Adrenal gland (tissue), 12 donors: ENCODE results near the gene PNPLA8. TPM values are rescaled to one million over a fixed set of nuclear protein-coding genes. Genes with fewer than 3 reads are reported as not detected.

Experiments used
- DNase-seq, 7 donors: peaks; one replicate each; pipeline ENCODE4 v3.0.0-alpha.2; 2019 to 2020
- H3K27ac ChIP-seq, 5 donors: fragments of 200-600 bp; sonication (generic) in 4 of 5; 1 replicate in 3 of 5; 2 replicates in 2 of 5; pipeline versions ENCODE4 v1.5.1 to v1.8.0; 2016 to 2020; ENCODE audit warnings: mild to moderate bottlenecking in 1 of 5
- H3K27me3 ChIP-seq: fragments of 200-600 bp; 2 replicates; pipeline ENCODE4 v1.8.0; 2021
- H3K36me3 ChIP-seq, 2 donors: fragments of 200-600 bp; replicated peaks in 1 of 2; 1 replicate in 1 of 2; 2 replicates in 1 of 2; pipeline versions ENCODE4 v1.5.1 to v1.8.0; 2018 to 2022
- H3K4me1 ChIP-seq, 2 donors: fragments of 200-600 bp; replicated peaks in 1 of 2; 1 replicate in 1 of 2; 2 replicates in 1 of 2; pipeline versions ENCODE4 v1.5.1 to v1.8.0; 2018 to 2021
- H3K4me3 ChIP-seq, 4 donors: fragments of 200-600 bp; sonication (generic) in 3 of 4; one replicate each; pipeline ENCODE4 v1.5.1; 2016 to 2018
- H3K9me3 ChIP-seq, 3 donors: fragments of 200-600 bp; sonication (generic) in 1 of 3; replicated peaks in 1 of 3; 1 replicate in 2 of 3; 2 replicates in 1 of 3; pipeline versions ENCODE4 v1.5.1 to v1.8.0; 2016 to 2021
- POLR2A ChIP-seq, 2 donors: fragments of 450-650 bp; IDR thresholded peaks; one replicate each; pipeline ENCODE4 v1.6.1; 2017; ENCODE audit warnings: antibody characterized with exemption in 2 of 2, mild to moderate bottlenecking in 2 of 2, moderate library complexity in 1 of 2
- WGBS, 4 donors: extraction: QIAGEN DNeasy Blood & Tissue Kit in 2 of 4; methylation state at CpG; one replicate each; pipeline versions ENCODE4 v1.1.5 to v1.1.7; 2013 to 2017; 5-methylcytosine and 5-hydroxymethylcytosine counted together
- intact Hi-C, 2 donors: fragments of 100-400 bp; cut with DNase I; formaldehyde crosslinking; loops; one replicate each; pipeline versions ENCODE4 v1.14.1 to v1.15.0; 2022 to 2023
- polyA plus RNA-seq, 3 donors: library from polyadenylated mRNA; stranded (reverse); fragments of 200-250 nt in 2 of 3; fragments of 350-450 nt in 1 of 3; fragmentation: Illumina TruSeq in 1 of 3; extraction: RNeasy Lipid Tissue Mini Kit (QIAGEN cat#74804) in 1 of 3; gene quantifications; one replicate each; pipeline ENCODE4 v1.2.3, GENCODE V29; 2013 to 2014
- total RNA-seq, 9 donors: library from RNA; depleted of rRNA in 4 of 9; stranded (reverse); fragments of >200 nt in 4 of 9; fragments of 120-200 nt in 1 of 9; fragmentation: NEBNext Ultra II Directional in 1 of 9; extraction: Animal tissue kit (Norgen Biotek cat#: 25700) in 1 of 9; gene quantifications; one replicate each; pipeline versions ENCODE4 v1.1.0 to v1.2.4, GENCODE V29; 2013 to 2023
- TF ChIP-seq, protein P1 (sequence below), 6 experiments: fragments of 450-650 bp in 4 of 6; fragments of 200-600 bp in 2 of 6; sonication (generic) in 1 of 6; IDR thresholded peaks; 1 replicate in 5 of 6; 2 replicates in 1 of 6; pipeline versions ENCODE4 v1.5.1 to v1.8.0; 2016 to 2021; ENCODE audit warnings: antibody characterized with exemption in 6 of 6, mild to moderate bottlenecking in 2 of 6, moderate library complexity in 1 of 6
- donor health status: healthy with polysubstance abuse.
- donor health status: Bipolar disorder and iron deficiency.
- donor health status: DM: yes; HTN: yes; CAD: no.
- donor health status: DM: no; HTN: no; CAD: no.
- donor health status: DM: no; HTN: no; CAD: no.
- donor health status: DM: yes; HTN: yes; CAD: no.

The PNPLA8 gene
- total and polyA plus RNA-seq, 12 donors = 17.9 to 131 (median 50.5) TPM

DNA sequence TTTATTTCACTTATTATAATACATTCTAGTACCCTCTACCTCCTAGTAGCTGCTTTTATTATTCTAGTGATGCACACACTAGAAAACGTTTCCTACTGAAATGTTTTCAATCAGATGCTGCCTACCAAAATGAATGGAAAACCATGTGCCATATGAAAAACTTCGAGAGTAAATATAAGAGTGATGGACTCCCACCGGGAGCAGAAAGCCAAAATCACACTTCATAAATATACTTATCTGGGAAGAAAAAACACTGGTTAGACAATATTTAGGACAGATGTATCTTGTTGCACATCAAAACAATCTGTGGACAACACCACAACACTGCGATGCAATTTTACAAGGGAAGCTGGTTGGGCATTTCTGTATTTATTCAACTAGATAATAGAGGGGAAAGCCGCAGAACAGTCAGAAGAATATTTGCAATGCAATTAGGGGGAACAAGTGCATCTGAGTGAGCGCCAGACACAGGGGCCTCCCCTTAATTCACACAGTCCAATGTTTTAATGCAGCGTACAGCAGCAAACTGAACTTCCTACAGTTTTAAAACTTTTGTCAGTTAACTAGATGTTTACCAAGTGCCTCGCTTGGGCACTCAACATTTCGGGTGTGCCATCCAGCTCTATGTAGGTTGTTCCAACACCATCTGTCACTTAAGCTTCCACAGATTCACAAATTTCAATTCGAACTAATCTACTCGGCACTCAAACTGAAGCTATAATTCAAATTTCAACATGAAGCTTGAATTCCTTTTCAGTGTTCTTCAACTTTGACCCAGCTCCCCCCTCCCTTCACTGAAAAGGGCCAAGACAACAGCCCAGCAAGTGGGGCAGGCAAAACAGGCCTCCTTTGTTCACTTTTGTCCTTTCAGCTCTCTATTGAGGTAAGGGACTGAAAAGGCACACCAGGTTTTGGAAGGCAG is 77.1 kb downstream of the PNPLA8 start:
- Histone ChIP-seq H3K4me1 (peaks cover 15 to 55% of the 10 kb centered on the region in 2 donors), H3K36me3 (no peaks in the 10 kb centered on the region), H3K27me3 (no peaks in the 10 kb centered on the region), H3K9me3 (no peaks in the 10 kb centered on the region), H3K27ac (peak overlapping the region in 1 of 5 donors; percentile 15), H3K4me3 (no peak overlapping the region)
- TF ChIP-seq POLR2A (IDR thresholded peaks at IDR 0.05) = no peak
- TF ChIP-seq, protein P1, sequence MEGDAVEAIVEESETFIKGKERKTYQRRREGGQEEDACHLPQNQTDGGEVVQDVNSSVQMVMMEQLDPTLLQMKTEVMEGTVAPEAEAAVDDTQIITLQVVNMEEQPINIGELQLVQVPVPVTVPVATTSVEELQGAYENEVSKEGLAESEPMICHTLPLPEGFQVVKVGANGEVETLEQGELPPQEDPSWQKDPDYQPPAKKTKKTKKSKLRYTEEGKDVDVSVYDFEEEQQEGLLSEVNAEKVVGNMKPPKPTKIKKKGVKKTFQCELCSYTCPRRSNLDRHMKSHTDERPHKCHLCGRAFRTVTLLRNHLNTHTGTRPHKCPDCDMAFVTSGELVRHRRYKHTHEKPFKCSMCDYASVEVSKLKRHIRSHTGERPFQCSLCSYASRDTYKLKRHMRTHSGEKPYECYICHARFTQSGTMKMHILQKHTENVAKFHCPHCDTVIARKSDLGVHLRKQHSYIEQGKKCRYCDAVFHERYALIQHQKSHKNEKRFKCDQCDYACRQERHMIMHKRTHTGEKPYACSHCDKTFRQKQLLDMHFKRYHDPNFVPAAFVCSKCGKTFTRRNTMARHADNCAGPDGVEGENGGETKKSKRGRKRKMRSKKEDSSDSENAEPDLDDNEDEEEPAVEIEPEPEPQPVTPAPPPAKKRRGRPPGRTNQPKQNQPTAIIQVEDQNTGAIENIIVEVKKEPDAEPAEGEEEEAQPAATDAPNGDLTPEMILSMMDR (IDR thresholded peaks at IDR 0.05) = no peak
- 53 to 60% (median 58%) methylated on average over 11 of the region's 11 CpGs for whole genome bisulfite sequencing, 4 donors
- DNase-seq = no peak
- intact Hi-C loops = no loop called here

DNA sequence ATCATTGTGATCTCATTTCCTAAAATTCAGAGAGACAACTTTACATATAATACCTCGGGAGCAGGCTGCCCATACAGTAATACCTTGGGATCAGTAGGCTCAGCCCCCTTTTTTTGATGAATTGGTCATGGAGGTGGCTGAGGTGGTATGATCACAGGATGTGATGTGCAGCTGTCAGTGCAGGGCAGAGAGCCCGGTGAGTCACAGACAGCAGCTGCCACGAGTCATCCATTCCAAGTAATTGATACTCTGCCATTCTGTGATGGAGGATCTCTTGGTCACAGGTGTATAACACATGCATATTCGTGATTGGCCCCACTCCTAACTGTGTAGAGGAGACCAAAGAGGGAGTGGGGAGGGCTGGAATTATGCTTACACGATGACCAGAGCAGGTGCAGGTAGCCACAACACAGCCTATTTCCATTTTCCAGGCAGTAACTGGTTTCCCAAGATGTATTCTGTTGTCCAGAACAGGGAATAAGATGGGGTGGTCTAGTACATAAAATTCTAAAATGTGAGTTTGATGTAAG is 83.8 kb downstream of the PNPLA8 start:
- TF ChIP-seq, protein P1 (IDR thresholded peaks at IDR 0.05) = no peak
- no peak for TF ChIP-seq POLR2A (IDR thresholded peaks at IDR 0.05)
- Histone ChIP-seq H3K4me3 (no peak overlapping the region), H3K27ac (peak overlapping the region in 1 of 5 donors; percentile 5), H3K9me3 (no peaks in the 10 kb centered on the region), H3K27me3 (no peaks in the 10 kb centered on the region), H3K4me1 (peaks cover 0 to 20% of the 10 kb centered on the region in 2 donors), H3K36me3 (no peaks in the 10 kb centered on the region)
- intact Hi-C loops = no loop called here
- DNase-seq = peak in 3 of 7 donors; percentile 25 to 38 (median 29)
- WGBS, 4 donors = 44 to 54% (median 53%) methylated on average over 4 to 5 of the region's 5 CpGs

DNA sequence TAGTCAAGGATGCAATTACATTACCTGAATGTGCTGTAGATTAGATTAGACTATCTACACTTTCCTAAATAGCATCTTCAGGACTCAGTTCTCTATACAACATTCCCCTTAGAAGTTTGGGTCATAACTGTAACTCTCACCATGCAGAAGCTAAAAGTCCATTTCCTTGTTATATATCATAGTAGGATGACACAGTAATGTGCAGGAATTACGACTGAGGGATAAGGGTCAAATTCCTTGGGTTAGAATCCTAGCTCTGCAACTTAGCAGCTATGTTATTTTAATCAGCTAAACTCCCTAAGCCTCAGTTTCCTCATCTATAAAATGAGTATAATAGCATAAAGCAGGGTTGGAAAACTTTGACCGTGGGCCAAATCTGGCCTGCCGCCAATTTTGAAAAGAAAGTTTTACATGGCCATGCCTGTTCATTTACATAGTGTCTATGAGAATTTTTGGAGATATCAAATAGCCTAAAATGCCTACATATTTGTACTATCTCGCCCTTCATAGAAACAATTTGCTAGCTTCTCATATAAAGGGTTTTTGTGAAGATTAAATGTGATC is 84.5 kb downstream of the PNPLA8 start:
- H3K4me1 ChIP-seq = peaks cover 0 to 20% of the 10 kb centered on the region in 2 donors
- H3K27ac ChIP-seq = peak overlapping the region in 1 of 5 donors; percentile 5
- H3K27me3 ChIP-seq = no peaks in the 10 kb centered on the region
- no peak overlapping the region for H3K4me3 ChIP-seq
- no peaks in the 10 kb centered on the region for H3K9me3 ChIP-seq
- H3K36me3 ChIP-seq = no peaks in the 10 kb centered on the region
- TF ChIP-seq, protein P1 (IDR thresholded peaks at IDR 0.05) = no peak
- no peak for TF ChIP-seq POLR2A (IDR thresholded peaks at IDR 0.05)
- DNase-seq = no peak
- 64 to 70% (median 66%) methylated on average over 4 of the region's 4 CpGs for WGBS, 4 donors
- intact Hi-C loops = no loop called here

DNA sequence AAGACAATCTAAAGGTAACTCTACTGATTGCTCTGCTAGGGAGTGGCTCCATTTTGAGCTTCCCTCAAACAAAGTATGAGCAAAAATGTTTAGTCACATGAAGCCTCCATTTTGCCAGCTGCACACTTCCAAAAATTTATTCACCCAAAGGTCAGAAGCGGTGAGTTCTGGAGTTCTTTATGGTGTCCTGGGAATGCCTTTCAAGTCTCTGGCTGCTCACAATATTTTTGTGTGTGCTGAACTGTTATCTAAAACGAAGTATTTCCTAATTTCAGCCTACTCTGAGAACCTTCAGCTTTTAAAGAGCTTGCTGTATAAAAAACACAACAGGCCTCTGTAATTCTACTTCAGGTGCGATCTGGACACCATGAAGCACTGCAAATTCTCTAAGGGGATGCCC is 85.3 kb downstream of the PNPLA8 start:
- H3K36me3 ChIP-seq = no peaks in the 10 kb centered on the region
- peak overlapping the region in 1 of 5 donors; percentile 53 for H3K27ac ChIP-seq
- intact Hi-C loops = no loop called here
- 58 to 61% (median 60%) methylated on average over 3 of the region's 3 CpGs for WGBS, 4 donors
- no peak for DNase-seq
- TF ChIP-seq, protein P1 (IDR thresholded peaks at IDR 0.05) = no peak
- no peak for TF ChIP-seq POLR2A (IDR thresholded peaks at IDR 0.05)
- no peaks in the 10 kb centered on the region for H3K27me3 ChIP-seq
- H3K4me3 ChIP-seq = no peak overlapping the region
- H3K4me1 ChIP-seq = peaks cover 0 to 14% of the 10 kb centered on the region in 2 donors
- H3K9me3 ChIP-seq = no peaks in the 10 kb centered on the region
